ENCODE data around the gene RNASEH2A.

Gene RNASEH2A

GRCh38 chr19:12783291-12783848, 23.0 kb upstream of the RNASEH2A start:
- no peak for DNase-seq

GRCh38 chr19:12783849-12784393, 22.5 kb upstream of the RNASEH2A start:
- no peak for DNase-seq

- DNase-seq = no peak
These were observed 22.0 kb upstream of the RNASEH2A start for GRCh38 chr19:12784394-12784870.

GRCh38 chr19:12784871-12785430, 21.4 kb upstream of the RNASEH2A start:
- no peak for DNase-seq

- no peak for DNase-seq
These were observed 20.9 kb upstream of the RNASEH2A start for GRCh38 chr19:12785431-12786031.

GRCh38 chr19:12786141-12786870, 20.1 kb upstream of the RNASEH2A start:
- no peak for DNase-seq

- no peak for DNase-seq
These were observed 19.4 kb upstream of the RNASEH2A start for GRCh38 chr19:12786952-12787351.

- DNase-seq = no peak
These were observed 18.9 kb upstream of the RNASEH2A start for GRCh38 chr19:12787458-12787857.

GRCh38 chr19:12788042-12788681, 18.2 kb upstream of the RNASEH2A start:
- peak; percentile 41 for DNase-seq

GRCh38 chr19:12788682-12789097, 17.7 kb upstream of the RNASEH2A start:
- peak; percentile 75 for DNase-seq

GRCh38 chr19:12789098-12789903, 17.1 kb upstream of the RNASEH2A start:
- DNase-seq = no peak

- DNase-seq = peak; percentile 92
These were observed 16.3 kb upstream of the RNASEH2A start for GRCh38 chr19:12789904-12790619.

- no peak for DNase-seq
These were observed 15.6 kb upstream of the RNASEH2A start for GRCh38 chr19:12790628-12791344.

- peak; percentile 86 for DNase-seq
These were observed 14.9 kb upstream of the RNASEH2A start, which contains the start of gene JUNB for GRCh38 chr19:12791345-12792050. JUNB (plus strand) TSS chr19:12791486; CDS start chr19:12791772, 286 bp downstream.

GRCh38 chr19:12792051-12792852, 14.1 kb upstream of the RNASEH2A start:
- no peak for DNase-seq

- DNase-seq = no peak
These were observed 13.5 kb upstream of the RNASEH2A start for GRCh38 chr19:12792853-12793289.

GRCh38 chr19:12793290-12794195, 12.8 kb upstream of the RNASEH2A start:
- DNase-seq = peak; percentile 78

Data from DMS 273 treated with DMSO at 0.1 percent for 48 hours (cell line).